ENCODE measurements around the gene IER3. TPM values are rescaled to one million over a fixed set of nuclear protein-coding genes. Genes with fewer than 3 reads are reported as not detected.
"Not testable (repeated sequence)": the region's sequence is repeated elsewhere in the genome, so short reads cannot be mapped to it uniquely, and the experiment has no call there.

The IER3 gene
- total and polyA plus RNA-seq, 12 donors = 1.6 to 136 (median 43.1) TPM

DNA sequence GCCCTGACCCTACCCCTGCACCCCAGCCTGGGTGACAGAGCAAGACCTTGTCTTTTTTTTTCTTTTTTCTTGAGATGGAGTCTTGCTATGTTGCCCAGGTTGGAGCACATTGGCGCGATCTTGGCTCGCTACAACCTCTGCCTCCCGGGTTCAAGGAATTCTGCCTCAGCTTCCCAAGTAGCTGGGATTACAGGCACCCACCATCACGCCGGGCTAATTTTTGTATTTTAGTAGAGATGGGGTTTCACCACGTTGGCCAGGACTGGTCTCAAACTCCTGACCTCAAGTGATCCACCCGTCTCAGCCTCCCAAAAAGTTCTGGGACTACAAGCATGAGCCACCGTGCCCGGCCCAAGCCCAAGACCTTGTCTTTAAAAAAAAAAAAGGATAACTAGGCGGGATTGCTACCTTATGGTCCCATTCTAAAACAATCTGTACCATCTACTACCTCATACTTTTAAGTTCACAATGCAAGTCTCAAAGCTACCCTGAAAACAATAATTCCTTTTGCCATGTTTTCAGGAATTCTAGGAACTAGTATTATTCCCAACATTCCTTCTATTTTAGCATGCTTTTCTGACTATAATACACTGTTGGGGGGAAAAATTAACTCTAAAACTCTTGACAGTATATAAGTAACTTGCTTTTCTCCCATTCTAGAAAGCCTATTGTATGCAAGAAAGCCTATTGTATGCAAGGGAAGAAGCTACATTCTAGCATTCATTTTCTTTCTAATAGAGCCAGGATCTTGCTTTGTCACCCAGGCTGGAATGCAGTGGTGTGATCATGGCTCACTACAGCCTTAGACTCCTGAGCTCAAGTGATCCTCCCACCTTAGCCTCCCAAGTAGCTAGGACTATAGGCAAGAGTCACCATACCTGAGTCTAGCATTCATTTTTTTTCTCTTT lies 17.6 kb downstream of the IER3 start:
- TF ChIP-seq, protein P1, sequence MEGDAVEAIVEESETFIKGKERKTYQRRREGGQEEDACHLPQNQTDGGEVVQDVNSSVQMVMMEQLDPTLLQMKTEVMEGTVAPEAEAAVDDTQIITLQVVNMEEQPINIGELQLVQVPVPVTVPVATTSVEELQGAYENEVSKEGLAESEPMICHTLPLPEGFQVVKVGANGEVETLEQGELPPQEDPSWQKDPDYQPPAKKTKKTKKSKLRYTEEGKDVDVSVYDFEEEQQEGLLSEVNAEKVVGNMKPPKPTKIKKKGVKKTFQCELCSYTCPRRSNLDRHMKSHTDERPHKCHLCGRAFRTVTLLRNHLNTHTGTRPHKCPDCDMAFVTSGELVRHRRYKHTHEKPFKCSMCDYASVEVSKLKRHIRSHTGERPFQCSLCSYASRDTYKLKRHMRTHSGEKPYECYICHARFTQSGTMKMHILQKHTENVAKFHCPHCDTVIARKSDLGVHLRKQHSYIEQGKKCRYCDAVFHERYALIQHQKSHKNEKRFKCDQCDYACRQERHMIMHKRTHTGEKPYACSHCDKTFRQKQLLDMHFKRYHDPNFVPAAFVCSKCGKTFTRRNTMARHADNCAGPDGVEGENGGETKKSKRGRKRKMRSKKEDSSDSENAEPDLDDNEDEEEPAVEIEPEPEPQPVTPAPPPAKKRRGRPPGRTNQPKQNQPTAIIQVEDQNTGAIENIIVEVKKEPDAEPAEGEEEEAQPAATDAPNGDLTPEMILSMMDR (IDR thresholded peaks at IDR 0.05) = no peak
- DNase-seq = no peak
- Histone ChIP-seq H3K27ac (peak overlapping the region in 3 of 5 donors; percentile 35 to 81 (median 60)), H3K27me3 (no peaks in the 10 kb centered on the region), H3K9me3 (replicated peaks in 1 of 3) (no peaks in the 10 kb centered on the region), H3K36me3 (replicated peaks in 1 of 2) (peaks cover 0 to 94% of the 10 kb centered on the region in 2 donors), H3K4me1 (replicated peaks in 1 of 2) (peaks cover 7 to 58% of the 10 kb centered on the region in 2 donors), H3K4me3 (no peak overlapping the region)
- intact Hi-C loops (cut with DNase I) = no loop called here
- 85 to 92% (median 90%) methylated on average over 11 of the region's 11 CpGs for WGBS, 4 donors

DNA sequence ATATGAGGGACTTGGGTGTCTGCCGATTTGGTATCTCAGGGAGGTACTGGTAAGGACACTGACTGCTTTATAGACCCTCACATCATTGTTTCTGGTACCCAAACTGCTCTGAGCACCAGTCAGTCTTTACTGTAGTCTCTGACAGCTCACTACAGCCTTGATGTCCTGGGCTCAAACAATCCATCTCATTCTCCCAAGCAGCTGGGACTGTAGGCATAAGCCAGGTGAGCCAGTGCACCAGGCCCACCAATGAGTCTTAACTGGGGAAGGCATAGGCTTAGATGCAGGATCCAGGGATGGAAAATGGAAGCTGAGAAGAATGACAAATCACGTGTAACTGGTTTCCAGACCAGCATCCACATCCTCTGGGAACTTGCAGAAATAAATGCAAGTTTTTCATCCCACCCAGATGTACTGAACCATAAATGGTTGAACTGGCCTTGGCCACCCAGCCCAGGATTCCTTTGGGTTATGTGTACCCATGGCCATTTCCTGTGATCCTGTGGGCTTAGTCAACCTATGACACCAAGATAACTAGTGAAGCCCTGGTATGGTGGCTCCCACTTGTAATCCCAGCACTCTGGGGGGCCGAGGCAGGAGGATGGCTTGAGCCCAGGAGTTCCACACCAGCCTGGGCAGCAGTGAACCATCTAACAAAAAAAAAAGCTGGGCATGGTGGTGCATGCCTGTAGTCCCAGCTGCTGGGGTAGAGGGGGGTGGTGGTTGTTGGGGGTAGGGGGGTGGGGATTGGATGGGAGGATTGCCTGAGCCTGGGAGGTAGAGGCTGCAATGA lies 18.4 kb downstream of the IER3 start:
- intact Hi-C loops (cut with DNase I) = no loop called here
- Histone ChIP-seq H3K4me3 (no peak overlapping the region), H3K4me1 (replicated peaks in 1 of 2) (peaks cover 10 to 53% of the 10 kb centered on the region in 2 donors), H3K27ac (peak overlapping the region in 3 of 5 donors; percentile 2 to 50 (median 25)), H3K9me3 (replicated peaks in 1 of 3) (no peaks in the 10 kb centered on the region), H3K27me3 (no peaks in the 10 kb centered on the region), H3K36me3 (replicated peaks in 1 of 2) (peaks cover 0 to 85% of the 10 kb centered on the region in 2 donors)
- TF ChIP-seq POLR2A (IDR thresholded peaks at IDR 0.05) = peak in 1 of 2 donors; percentile 6
- TF ChIP-seq, protein P1 (IDR thresholded peaks at IDR 0.05) = no peak
- DNase-seq = no peak
- whole genome bisulfite sequencing, 4 donors = 68 to 81% (median 70%) methylated on average over 2 to 3 of the region's 3 CpGs

DNA sequence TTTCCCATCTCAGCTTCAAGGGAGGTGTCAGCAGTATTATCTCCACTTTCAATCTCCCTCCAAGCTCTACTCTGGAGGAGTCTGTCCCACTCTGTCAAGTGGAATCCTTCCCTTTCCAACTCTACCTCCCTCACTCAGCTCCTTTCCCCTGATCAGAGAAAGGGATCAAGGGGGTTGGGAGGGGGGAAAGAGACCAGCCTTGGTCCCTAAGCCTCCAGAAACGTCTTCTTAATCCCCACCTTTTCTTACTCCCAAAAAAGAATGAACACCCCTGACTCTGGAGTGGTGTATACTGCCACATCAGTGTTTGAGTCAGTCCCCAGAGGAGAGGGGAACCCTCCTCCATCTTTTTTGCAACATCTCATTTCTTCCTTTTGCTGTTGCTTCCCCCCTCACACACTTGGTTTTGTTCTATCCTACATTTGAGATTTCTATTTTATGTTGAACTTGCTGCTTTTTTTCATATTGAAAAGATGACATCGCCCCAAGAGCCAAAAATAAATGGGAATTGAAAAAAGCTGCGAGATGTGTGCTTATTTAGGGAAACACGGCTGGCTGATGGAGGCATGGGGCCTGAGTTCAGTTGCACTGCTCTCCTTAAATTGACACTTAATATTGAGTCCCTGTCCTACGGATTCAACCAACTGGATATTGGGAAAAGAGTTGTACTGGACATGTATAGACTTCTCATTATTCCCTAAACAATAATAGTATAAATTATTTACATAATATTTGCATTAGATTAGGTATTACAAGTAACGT lies 19.3 kb downstream of the IER3 start:
- Histone ChIP-seq H3K36me3 (replicated peaks in 1 of 2) (peaks cover 0 to 77% of the 10 kb centered on the region in 2 donors), H3K9me3 (replicated peaks in 1 of 3) (no peaks in the 10 kb centered on the region), H3K4me1 (replicated peaks in 1 of 2) (peaks cover 10 to 46% of the 10 kb centered on the region in 2 donors), H3K27me3 (no peaks in the 10 kb centered on the region), H3K27ac (peak overlapping the region in 2 of 5 donors; percentile 11 to 50), H3K4me3 (no peak overlapping the region)
- no peak for DNase-seq
- TF ChIP-seq, protein P1 (IDR thresholded peaks at IDR 0.05) = no peak
- intact Hi-C loops (cut with DNase I) = no loop called here
- 38 to 48% (median 44%) methylated on average over 6 of the region's 6 CpGs for WGBS, 4 donors

DNA sequence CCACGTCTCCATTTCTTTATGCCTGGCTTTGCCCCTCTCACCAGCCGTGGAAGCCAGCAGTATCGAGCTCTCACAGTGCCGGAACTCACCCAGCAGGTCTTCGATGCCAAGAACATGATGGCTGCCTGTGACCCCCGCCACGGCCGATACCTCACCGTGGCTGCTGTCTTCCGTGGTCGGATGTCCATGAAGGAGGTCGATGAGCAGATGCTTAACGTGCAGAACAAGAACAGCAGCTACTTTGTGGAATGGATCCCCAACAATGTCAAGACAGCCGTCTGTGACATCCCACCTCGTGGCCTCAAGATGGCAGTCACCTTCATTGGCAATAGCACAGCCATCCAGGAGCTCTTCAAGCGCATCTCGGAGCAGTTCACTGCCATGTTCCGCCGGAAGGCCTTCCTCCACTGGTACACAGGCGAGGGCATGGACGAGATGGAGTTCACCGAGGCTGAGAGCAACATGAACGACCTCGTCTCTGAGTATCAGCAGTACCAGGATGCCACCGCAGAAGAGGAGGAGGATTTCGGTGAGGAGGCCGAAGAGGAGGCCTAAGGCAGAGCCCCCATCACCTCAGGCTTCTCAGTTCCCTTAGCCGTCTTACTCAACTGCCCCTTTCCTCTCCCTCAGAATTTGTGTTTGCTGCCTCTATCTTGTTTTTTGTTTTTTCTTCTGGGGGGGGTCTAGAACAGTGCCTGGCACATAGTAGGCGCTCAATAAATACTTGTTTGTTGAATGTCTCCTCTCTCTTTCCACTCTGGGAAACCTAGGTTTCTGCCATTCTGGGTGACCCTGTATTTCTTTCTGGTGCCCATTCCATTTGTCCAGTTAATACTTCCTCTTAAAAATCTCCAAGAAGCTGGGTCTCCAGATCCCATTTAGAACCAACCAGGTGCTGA lies 20.3 kb downstream of the IER3 start:
- H3K36me3 ChIP-seq (replicated peaks in 1 of 2) = peaks cover 0 to 67% of the 10 kb centered on the region in 2 donors
- not testable (repeated sequence) for H3K27me3 ChIP-seq; H3K4me3 ChIP-seq; H3K9me3 ChIP-seq (replicated peaks in 1 of 3)
- H3K27ac ChIP-seq = peak overlapping the region in 2 of 5 donors; percentile 23 to 29
- WGBS, 4 donors = 54 to 72% (median 63%) methylated on average over 15 to 29 of the region's 29 CpGs
- intact Hi-C loops (cut with DNase I) = loop anchor here in 1 of 2 donors (2.0 kb wide), 1 partner anchor 43 kb away; no protein-coding TSS in a partner anchor
- peak in 1 of 7 donors; percentile 15 for DNase-seq
- peaks cover 10 to 51% of the 10 kb centered on the region in 2 donors for H3K4me1 ChIP-seq (replicated peaks in 1 of 2)

DNA sequence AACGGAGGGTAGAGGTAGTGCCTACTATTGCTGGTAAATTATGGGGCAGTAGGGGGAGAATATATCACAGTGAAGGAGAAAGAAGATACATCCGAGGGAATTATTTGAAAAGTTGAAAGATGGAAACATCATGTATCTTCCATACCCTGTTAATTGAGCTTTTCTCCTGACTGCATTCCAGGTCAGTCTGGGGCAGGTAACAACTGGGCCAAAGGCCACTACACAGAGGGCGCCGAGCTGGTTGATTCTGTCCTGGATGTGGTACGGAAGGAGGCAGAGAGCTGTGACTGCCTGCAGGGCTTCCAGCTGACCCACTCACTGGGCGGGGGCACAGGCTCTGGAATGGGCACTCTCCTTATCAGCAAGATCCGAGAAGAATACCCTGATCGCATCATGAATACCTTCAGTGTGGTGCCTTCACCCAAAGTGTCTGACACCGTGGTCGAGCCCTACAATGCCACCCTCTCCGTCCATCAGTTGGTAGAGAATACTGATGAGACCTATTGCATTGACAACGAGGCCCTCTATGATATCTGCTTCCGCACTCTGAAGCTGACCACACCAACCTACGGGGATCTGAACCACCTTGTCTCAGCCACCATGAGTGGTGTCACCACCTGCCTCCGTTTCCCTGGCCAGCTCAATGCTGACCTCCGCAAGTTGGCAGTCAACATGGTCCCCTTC lies 21.0 kb downstream of the IER3 start:
- H3K4me1 ChIP-seq (replicated peaks in 1 of 2) = peaks cover 10 to 59% of the 10 kb centered on the region in 2 donors
- peaks cover 0 to 59% of the 10 kb centered on the region in 2 donors for H3K36me3 ChIP-seq (replicated peaks in 1 of 2)
- peak in 1 of 7 donors; percentile 35 for DNase-seq
- not testable (repeated sequence) for H3K27me3 ChIP-seq; H3K9me3 ChIP-seq (replicated peaks in 1 of 3); H3K4me3 ChIP-seq
- WGBS, 4 donors = 58 to 62% (median 60%) methylated on average over 14 to 16 of the region's 16 CpGs
- intact Hi-C loops (cut with DNase I) = loop anchor here in 1 of 2 donors (2.0 kb wide), 1 partner anchor 42 kb away; no protein-coding TSS in a partner anchor
- H3K27ac ChIP-seq = peak overlapping the region in 2 of 5 donors; percentile 94 to 99
